Effector CD8-positive, alpha-beta T cell (primary cell): ENCODE measurements around the gene TGM2.

Experiments
- DNase-seq: peaks from one replicate; lab custom pipeline; 2025; lab: John Stamatoyannopoulos, UW

Gene TGM2

GRCh38 chr20:38177201-38177600, 12.1 kb upstream of the TGM2 start:
- no peak for DNase-seq

- DNase-seq: no peak
Measured at GRCh38 chr20:38175304-38176180, 10.5 kb upstream of the TGM2 start.

- no peak for DNase-seq
Measured at GRCh38 chr20:38173237-38174156, 8.4 kb upstream of the TGM2 start.

GRCh38 chr20:38172408-38172807, 7.3 kb upstream of the TGM2 start:
- no peak for DNase-seq

- no peak for DNase-seq
Measured at GRCh38 chr20:38171675-38172043, 6.6 kb upstream of the TGM2 start.

GRCh38 chr20:38170826-38171674, 6.0 kb upstream of the TGM2 start:
- no peak for DNase-seq

GRCh38 chr20:38170219-38170825, 5.3 kb upstream of the TGM2 start:
- DNase-seq: no peak

GRCh38 chr20:38169636-38170193, 4.6 kb upstream of the TGM2 start:
- DNase-seq: no peak

GRCh38 chr20:38168791-38169589, 3.9 kb upstream of the TGM2 start:
- DNase-seq: no peak

- DNase-seq: no peak
Measured at GRCh38 chr20:38167851-38168760, 3.0 kb upstream of the TGM2 start.

- no peak for DNase-seq
Measured at GRCh38 chr20:38167328-38167850, 2.3 kb upstream of the TGM2 start.

GRCh38 chr20:38166703-38167233, 1.7 kb upstream of the TGM2 start:
- no peak for DNase-seq

GRCh38 chr20:38165966-38166702, 1.1 kb upstream of the TGM2 start:
- no peak for DNase-seq

- no peak for DNase-seq
Measured at GRCh38 chr20:38164624-38165088, 414 bp downstream of the TGM2 start.

GRCh38 chr20:38164069-38164468, 1.0 kb downstream of the TGM2 start:
- DNase-seq: no peak

- no peak for DNase-seq
Measured at GRCh38 chr20:38162878-38163875, 1.9 kb downstream of the TGM2 start.

- no peak for DNase-seq
Measured at GRCh38 chr20:38162149-38162548, 2.9 kb downstream of the TGM2 start.
